Neural cell (in vitro differentiated cells): ENCODE results near the gene PMS2. TPM values are rescaled to one million over a fixed set of nuclear protein-coding genes. Genes with fewer than 3 reads are reported as not detected.
"Not testable (repeated sequence)": the region's sequence is repeated elsewhere in the genome, so short reads cannot be mapped to it uniquely, and the experiment has no call there.

Experiments
- H2AFZ ChIP-seq: fragments of 200-600, 300-800 bp; sonication (generic), shearing (Covaris generic); 2 replicates; pipeline ENCODE4 v1.6.0; 2014; ENCODE audit warnings: low read depth, mild to moderate bottlenecking, antibody characterized with exemption, low read length, moderate library complexity
- H3F3A ChIP-seq: fragments of 200-600 bp; shearing (Covaris generic); 2 replicates; pipeline ENCODE4 v1.6.1; 2016; ENCODE audit warnings: mild to moderate bottlenecking, moderate library complexity, mixed read lengths, antibody characterized with exemption, low read length; ENCODE audit not compliant: insufficient read depth, poor library complexity, severe bottlenecking
- H3K27ac ChIP-seq: fragments of 200-600, 300-800 bp; sonication (generic), shearing (Covaris generic); 2 replicates; pipeline ENCODE4 v1.5.1; 2014; ENCODE audit warnings: mild to moderate bottlenecking, low read length, moderate library complexity
- H3K27me3 ChIP-seq: fragments of 300-800, 200-600 bp; sonication (generic), shearing (Covaris generic); 2 replicates; pipeline ENCODE4 v1.6.0; 2014; ENCODE audit warnings: mild to moderate bottlenecking, low read depth, low read length, moderate library complexity; ENCODE audit not compliant: insufficient read depth
- H3K36me3 ChIP-seq: fragments of 300-800, 200-600 bp; sonication (generic), shearing (Covaris generic); 2 replicates; pipeline ENCODE4 v1.5.1; 2014; ENCODE audit warnings: mild to moderate bottlenecking, antibody characterized with exemption, low read length, moderate library complexity; ENCODE audit not compliant: insufficient read depth
- H3K4me2 ChIP-seq: fragments of 300-800, 200-600 bp; sonication (generic), shearing (Covaris generic); 2 replicates; pipeline ENCODE4 v1.6.0; 2014; ENCODE audit warnings: mild to moderate bottlenecking, low read length
- H3K4me3 ChIP-seq: fragments of 300-800, 200-600 bp; sonication (generic), shearing (Covaris generic); 2 replicates; pipeline ENCODE4 v1.5.1; 2014; ENCODE audit warnings: mild to moderate bottlenecking, low read length, moderate library complexity
- H3K79me2 ChIP-seq: fragments of 200-600 bp; shearing (Covaris generic); replicated peaks from 2 replicates; pipeline ENCODE4 v1.6.0; 2014; ENCODE audit warnings: mild to moderate bottlenecking, low read length, moderate library complexity; ENCODE audit not compliant: insufficient read depth
- H3K9ac ChIP-seq: fragments of 300-800, 200-600 bp; sonication (generic), shearing (Covaris generic); 2 replicates; pipeline ENCODE4 v1.6.1; 2016; ENCODE audit warnings: mild to moderate bottlenecking, low read length, mixed read lengths
- H3K9me2 ChIP-seq: fragments of 200-600 bp; shearing (Covaris generic); 2 replicates; pipeline ENCODE4 v1.6.1; 2016; ENCODE audit warnings: mild to moderate bottlenecking, low read length, mixed read lengths; ENCODE audit not compliant: insufficient read depth
- H3K9me3 ChIP-seq: fragments of 200-600, 300-800 bp; sonication (generic), shearing (Covaris generic); 2 replicates; pipeline ENCODE4 v1.6.1; 2016; ENCODE audit warnings: mild to moderate bottlenecking, mixed run types, low read length, moderate library complexity, mixed read lengths
- H4K20me1 ChIP-seq: fragments of 200-600 bp; shearing (Covaris generic); 2 replicates; pipeline ENCODE4 v1.6.1; 2016; ENCODE audit warnings: mild to moderate bottlenecking, mixed run types; ENCODE audit not compliant: insufficient read depth
- CTCF ChIP-seq: fragments of 450-650 bp; IDR thresholded peaks from 2 replicates; pipeline ENCODE4 v1.5.1; 2014; ENCODE audit warnings: antibody characterized with exemption, mild to moderate bottlenecking, moderate library complexity; ENCODE audit not compliant: poor library complexity, severe bottlenecking
- EP300 ChIP-seq: fragments of 450-650 bp; conservative IDR thresholded peaks from 2 replicates; pipeline ENCODE4 v1.6.1; 2014; ENCODE audit warnings: antibody characterized with exemption, mild to moderate bottlenecking, moderate library complexity; ENCODE audit not compliant: poor library complexity, severe bottlenecking
- EZH2 ChIP-seq: fragments of 200-600, 300-800 bp; shearing (Covaris generic), sonication (generic); IDR thresholded peaks from 2 replicates; pipeline ENCODE4 v1.6.1; 2014; ENCODE audit warnings: antibody characterized with exemption, low read length, borderline replicate concordance, mild to moderate bottlenecking; ENCODE audit not compliant: insufficient read depth, poor library complexity, severe bottlenecking
- MXI1 ChIP-seq: fragments of 450-650 bp; conservative IDR thresholded peaks from 2 replicates; pipeline ENCODE4 v1.6.1; 2014; ENCODE audit warnings: antibody characterized with exemption, mild to moderate bottlenecking; ENCODE audit not compliant: poor library complexity, severe bottlenecking
- POLR2AphosphoS5 ChIP-seq: IDR thresholded peaks from 2 replicates; pipeline ENCODE4 v1.6.1; 2012
- RAD21 ChIP-seq: fragments of 450-650 bp; conservative IDR thresholded peaks from 2 replicates; pipeline ENCODE4 v1.6.1; 2014; ENCODE audit warnings: antibody characterized with exemption, mild to moderate bottlenecking, moderate library complexity
- REST ChIP-seq: IDR thresholded peaks from 2 replicates; pipeline ENCODE4 v1.6.1; 2012; ENCODE audit warnings: borderline replicate concordance
- SMC3 ChIP-seq: fragments of 450-650 bp; conservative IDR thresholded peaks from 2 replicates; pipeline ENCODE4 v1.6.1; 2014; ENCODE audit warnings: antibody characterized with exemption, mild to moderate bottlenecking, moderate library complexity; ENCODE audit not compliant: poor library complexity
- TAF1 ChIP-seq: IDR thresholded peaks from 2 replicates; pipeline ENCODE4 v1.6.1; 2012; ENCODE audit warnings: low read depth
- polyA plus RNA-seq: library from polyadenylated mRNA; depleted of rRNA; stranded (reverse); fragments of >200 nt; gene quantifications from 2 replicates; pipeline ENCODE4 v1.2.3, GENCODE V29; 2014

The PMS2 gene
- polyA plus RNA-seq, 1 donor from 2014 or later: 17.4 TPM

GRCh38 chr7:6007386-6007785 is 1.5 kb downstream of the PMS2 start:
- Histone ChIP-seq H3K9me3 (no peaks in the 10 kb centered on the region), H3K4me2 (no peak overlapping the region), H3K9ac (no peak overlapping the region), H4K20me1 (no peaks in the 10 kb centered on the region), H3K79me2 (peaks cover 10% of the 10 kb centered on the region), H3K27ac (no peak overlapping the region), H3K4me3 (no peak overlapping the region), H2AFZ (no peak overlapping the region), H3K36me3 (no peaks in the 10 kb centered on the region), H3K9me2 (no peaks in the 10 kb centered on the region), H3K27me3 (no peaks in the 10 kb centered on the region), H3F3A (no peaks in the 10 kb centered on the region)
- TF ChIP-seq EZH2 (no peak), SMC3 (no peak), REST (no peak), POLR2AphosphoS5 (no peak), TAF1 (no peak), CTCF (no peak), RAD21 (no peak), EP300 (no peak), MXI1 (no peak)

GRCh38 chr7:5997210-5997808 is 11.5 kb downstream of the PMS2 start:
- H3K9me2 ChIP-seq: no peaks in the 10 kb centered on the region
- H3K27ac ChIP-seq: no peak overlapping the region
- no peak overlapping the region for H3K4me2 ChIP-seq
- H3K4me3 ChIP-seq: no peak overlapping the region
- H2AFZ ChIP-seq: no peak overlapping the region
- no peaks in the 10 kb centered on the region for H4K20me1 ChIP-seq
- H3K79me2 ChIP-seq: no peaks in the 10 kb centered on the region
- H3K27me3 ChIP-seq: no peaks in the 10 kb centered on the region
- no peaks in the 10 kb centered on the region for H3K9me3 ChIP-seq
- no peak overlapping the region for H3K9ac ChIP-seq
- TF ChIP-seq CTCF: peak; percentile 78
- peak; percentile 80 for TF ChIP-seq RAD21
- peak; percentile 71 for TF ChIP-seq SMC3
- TF ChIP-seq POLR2AphosphoS5: no peak
- H3F3A ChIP-seq: no peaks in the 10 kb centered on the region
- H3K36me3 ChIP-seq: no peaks in the 10 kb centered on the region

GRCh38 chr7:5987061-5987460 is 21.8 kb downstream of the PMS2 start:
- H2AFZ ChIP-seq, H3K9ac ChIP-seq: not testable (repeated sequence)

GRCh38 chr7:5979680-5980314 is 29.1 kb downstream of the PMS2 start:
- H3K4me3 ChIP-seq, H3F3A ChIP-seq, H3K27me3 ChIP-seq, H3K79me2 ChIP-seq, H4K20me1 ChIP-seq, H3K4me2 ChIP-seq, H3K9me2 ChIP-seq, H3K36me3 ChIP-seq, H2AFZ ChIP-seq, H3K9me3 ChIP-seq, H3K27ac ChIP-seq, H3K9ac ChIP-seq: not testable (repeated sequence)

More at GRCh38 chr7:5987061-5987460, 21.8 kb downstream of the PMS2 start:
- H3K9me2 ChIP-seq, H3K27ac ChIP-seq, H3K36me3 ChIP-seq, H3K9me3 ChIP-seq, H3K4me3 ChIP-seq, H3K4me2 ChIP-seq, H4K20me1 ChIP-seq, H3K27me3 ChIP-seq, H3K79me2 ChIP-seq, H3F3A ChIP-seq: not testable (repeated sequence)
